ENCODE measurements around the gene ZNF850. TPM values are rescaled to one million over a fixed set of nuclear protein-coding genes. Genes with fewer than 3 reads are reported as not detected.
A peak's percentile ranks its signal among the peaks of the same experiment; 100 is the strongest.

The ZNF850 gene
- total and polyA plus RNA-seq, 9 of the 15 experiments (the other 6 are each of a cell fraction or from before 2014, with no cell fraction given): 1.2 to 13.0 (median 5.9) TPM

GRCh38 chr19:36775768-36776167 lies 3.2 kb upstream of the ZNF850 start:
- Histone ChIP-seq H3K9me3 (replicated peaks; ENCODE audit: control insufficient read depth, insufficient read depth, low read depth, low read length) (peaks cover 16% of the 10 kb centered on the region), H2AFZ (ENCODE audit: low read depth, low read length) (no peak overlapping the region), H3K27ac (ENCODE audit: extremely low read depth, low read depth, low read length) (no peak overlapping the region), H3K9ac (ENCODE audit: insufficient read depth in 1 of 2, low read depth in 2 of 2, low read length in 2 of 2) (no peak overlapping the region), H3K79me2 (ENCODE audit: control insufficient read depth, insufficient read depth, low read length) (peaks cover 16% of the 10 kb centered on the region), H3K36me3 (ENCODE audit: control insufficient read depth, insufficient read depth, low read length) (0 out of 3 replicates have a peak, but pooled peaks cover under 1% of the 10 kb centered on the region), H4K20me1 (replicated peaks; ENCODE audit: control insufficient read depth, insufficient read depth, low read length) (no peaks in the 10 kb centered on the region; the same call in 1 of the 2 replicates), H3K4me1 (replicated peaks in 1 of 2; ENCODE audit: control insufficient read depth in 2 of 2, insufficient read depth in 2 of 2, low read length in 2 of 2) (peaks cover 0 to 17% of the 10 kb centered on the region in 2 experiments; a peak in 2 of 5 replicates), H3K4me3 (no peak overlapping the region), H3K9me1 (ENCODE audit: control insufficient read depth, insufficient read depth, low read length) (no peaks in the 10 kb centered on the region), H3K27me3 (ENCODE audit: control insufficient read depth in 2 of 2, insufficient read depth in 2 of 2, low read length in 2 of 2) (no peaks in the 10 kb centered on the region), H3K4me2 (ENCODE audit: insufficient read depth, low read length) (peak overlapping the region; percentile 33; the same call in 1 of the 2 replicates)
- intact Hi-C loops (cut with micrococcal nuclease) (no loop called here), in situ Hi-C loops (cut with MboI) (no loop called here)
- ChIA-PET POLR2A (interaction anchor here (0.6 kb wide), 1 partner anchor 11 kb away, joined by 3 read pairs; no protein-coding TSS in a partner anchor), CTCF (ENCODE audit: low intra/inter-chr PET ratio) (no interaction called here)
- TF ChIP-seq ZBTB12 (CRISPR knock-in tag; IDR thresholded peaks at IDR 0.05): no peak
- no peak for TF ChIP-seq FOXA3 (CRISPR knock-in tag; conservative IDR thresholded peaks at IDR 0.05 in 1 of 2, IDR thresholded peaks at IDR 0.05 in 1 of 2)
- 0 out of 2 replicates have a peak, but pooled peaks have one; percentile 21 for TF ChIP-seq CXXC5 (CRISPR knock-in tag; IDR thresholded peaks at IDR 0.05)
- TF ChIP-seq YY1 (IDR thresholded peaks at IDR 0.05; ENCODE audit: borderline replicate concordance in 1 of 3, control insufficient read depth in 1 of 3, extremely low read depth in 1 of 3, insufficient read depth in 3 of 3, insufficient read length in 1 of 3, insufficient replicate concordance in 2 of 3, low read depth in 1 of 3, low read length in 2 of 3): peak in 1 of 3 experiments; percentile 54
- 0 out of 2 replicates have a peak, but pooled peaks have one; percentile 20 for TF ChIP-seq POLR2G (IDR thresholded peaks at IDR 0.05; ENCODE audit: low read depth, low read length)
- 0 out of 2 replicates have a peak, but pooled peaks have one; percentile 23 for TF ChIP-seq RBFOX2 (IDR thresholded peaks at IDR 0.05; ENCODE audit: low read depth, low read length)
- DNase-seq (ENCODE audit: extremely low read depth in 1 of 4, low spot score in 3 of 4): no peak
- FAIRE-seq: no peak
- no peak for ATAC-seq
- 19% methylated on average over 19 of the region's 38 CpGs for WGBS (ENCODE audit: insufficient coverage, low coverage, missing lambda C conversion rate)
- BruUV-seq (replicated peaks): no TSS peak

Data from K562 (cell line).